GM21619 (cell line): ENCODE results near the gene MYH9.

Experiments used
- ATAC-seq: cut with Tn5 transposase; IDR thresholded peaks from one replicate; pipeline ENCODE4 v1.9.1; 2021; ENCODE audit not compliant: unreplicated experiment

Gene MYH9

DNA sequence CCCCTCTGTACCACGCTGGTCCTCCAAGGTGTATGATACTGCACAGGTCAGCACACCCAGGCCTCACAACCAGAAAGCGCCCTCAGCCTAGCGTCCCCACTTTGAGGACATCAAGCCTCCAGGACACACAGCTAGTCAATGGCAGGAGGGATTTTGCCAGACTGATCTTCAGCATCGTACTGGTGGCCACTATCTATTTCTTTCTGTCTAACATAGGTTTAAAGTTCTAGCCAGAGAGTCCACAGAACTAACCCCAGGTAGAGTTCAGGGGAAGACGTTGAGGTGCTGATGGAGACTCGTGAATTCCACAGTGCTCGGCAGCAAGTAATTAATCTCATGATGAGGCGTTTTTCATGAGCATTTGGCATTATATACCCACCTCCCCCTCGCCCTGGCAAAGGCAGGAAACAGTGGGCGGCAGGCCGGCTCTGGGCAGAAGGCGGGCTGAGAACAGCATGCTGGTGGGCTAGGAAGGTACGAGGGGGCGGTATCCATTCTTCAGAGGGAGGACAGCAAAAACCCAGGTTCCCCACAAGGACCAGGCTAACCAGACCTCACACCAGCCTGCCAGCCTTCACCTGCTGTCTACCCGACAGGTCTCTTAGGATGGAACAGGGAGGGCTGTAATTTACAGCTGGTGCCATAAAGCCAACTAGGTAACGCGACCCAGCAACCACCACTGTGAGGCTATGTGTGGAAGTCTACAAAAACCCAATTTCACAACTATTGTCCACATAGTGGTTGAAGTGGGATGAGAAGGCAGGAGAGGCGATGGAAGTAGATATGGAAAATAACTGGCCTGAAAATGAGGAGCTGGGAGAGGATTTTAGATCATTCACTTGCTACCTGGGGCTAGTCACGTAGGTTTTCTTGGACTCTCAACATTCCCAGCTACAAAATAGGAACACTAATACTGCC lies 18.5 kb downstream of the MYH9 start:
- no peak for ATAC-seq

GRCh38 chr22:36368359-36368983 lies 19.3 kb downstream of the MYH9 start:
- no peak for ATAC-seq

GRCh38 chr22:36367479-36367878 lies 20.3 kb downstream of the MYH9 start:
- no peak for ATAC-seq

DNA sequence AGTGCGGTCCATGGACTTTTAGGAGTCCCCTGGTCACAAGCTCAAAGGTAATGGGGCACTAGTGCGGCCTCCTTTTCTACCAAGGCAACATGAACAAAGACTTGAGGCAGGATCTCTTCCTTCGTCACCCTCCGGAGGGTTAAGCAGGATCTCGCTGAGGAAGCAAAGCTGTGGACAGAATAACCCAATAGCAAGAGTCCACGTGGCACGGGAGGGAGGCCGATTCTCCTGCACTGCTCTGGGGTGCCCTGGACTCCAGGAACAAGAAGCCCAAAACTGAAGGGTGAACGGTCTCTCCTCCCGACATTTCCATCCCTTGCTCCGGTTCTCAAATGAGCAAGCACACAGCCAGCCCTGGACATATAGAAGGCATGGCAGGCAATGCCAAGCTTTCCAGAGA lies 20.7 kb downstream of the MYH9 start:
- ATAC-seq: no peak

DNA sequence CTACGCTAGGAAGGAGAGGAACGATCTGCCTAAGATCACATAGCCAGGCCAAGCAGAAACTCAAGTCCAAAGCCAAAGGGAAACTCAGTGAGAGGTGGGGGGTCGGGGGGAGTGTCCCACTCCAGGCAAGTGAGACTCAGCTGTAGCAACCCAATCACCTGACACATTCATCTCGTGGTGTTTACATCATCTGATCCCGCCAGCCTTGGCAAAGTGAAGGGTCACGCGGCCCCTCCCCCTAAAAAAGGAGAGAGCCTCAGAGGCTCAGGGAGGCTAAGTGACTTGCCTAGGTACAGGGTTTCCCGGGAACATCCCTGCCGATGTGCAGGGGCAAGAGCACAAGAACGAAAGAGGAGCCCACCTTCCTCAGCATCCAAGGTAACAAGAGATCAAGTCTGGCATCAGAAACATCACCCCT lies 21.5 kb downstream of the MYH9 start:
- no peak for ATAC-seq

DNA sequence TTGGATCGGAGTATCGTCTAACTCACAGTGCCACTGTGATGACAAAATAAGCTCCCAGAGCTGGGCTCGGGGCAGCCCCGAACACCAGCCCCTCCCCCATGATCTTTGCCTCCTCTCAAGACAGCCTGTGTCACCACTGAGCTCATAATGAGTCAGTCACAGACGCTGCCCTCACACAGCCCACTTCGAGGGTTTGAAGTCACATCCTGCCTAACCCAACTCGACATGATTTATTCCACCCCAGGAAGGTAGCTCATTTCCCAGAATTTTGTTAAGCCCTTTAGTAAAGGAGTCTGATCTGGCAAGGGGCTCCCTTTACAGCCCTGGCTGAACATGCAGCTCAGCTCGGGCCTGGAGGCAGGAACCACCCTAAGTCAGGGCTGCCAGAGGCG lies 22.8 kb downstream of the MYH9 start:
- ATAC-seq: peak; percentile 63

DNA sequence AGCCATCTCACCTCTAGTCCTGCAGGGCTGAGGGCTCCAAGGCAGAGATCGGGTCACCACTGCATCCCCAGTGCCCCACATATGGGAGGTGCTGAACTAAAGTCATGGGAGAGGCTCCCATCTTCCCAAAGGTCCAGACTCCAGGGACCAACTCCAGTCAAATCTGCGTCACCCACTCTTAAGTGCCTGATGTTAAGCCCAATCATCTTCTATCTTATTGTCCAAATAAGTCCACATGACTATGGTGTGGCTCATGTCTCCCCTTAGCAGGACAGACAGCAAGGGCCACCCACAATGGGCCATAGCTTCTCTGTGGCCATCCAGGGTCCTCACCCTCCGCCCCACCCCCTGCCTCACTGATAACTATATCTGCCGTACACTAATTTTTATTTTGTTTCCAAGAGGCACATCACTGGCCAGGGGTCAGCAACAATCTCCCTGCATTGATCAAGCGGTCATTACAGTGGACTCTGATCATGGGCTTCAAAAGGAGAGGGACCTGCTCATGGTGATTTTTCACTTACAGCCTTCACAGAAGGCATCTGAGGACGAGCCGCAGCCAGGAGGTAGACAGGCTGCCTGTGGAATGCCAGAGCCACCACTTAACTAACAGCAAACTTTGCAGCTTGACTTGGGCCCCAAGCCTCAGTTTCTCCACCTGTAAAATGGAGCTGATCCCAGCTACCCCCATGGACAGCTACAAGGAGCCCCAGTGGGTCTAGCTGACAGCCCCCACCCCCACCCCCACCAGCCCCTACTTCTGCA lies 23.3 kb downstream of the MYH9 start:
- ATAC-seq: no peak

- ATAC-seq: no peak
Observed at GRCh38 chr22:36363349-36363981, 24.3 kb downstream of the MYH9 start.

- ATAC-seq: no peak
Observed at GRCh38 chr22:36362932-36363331, 24.8 kb downstream of the MYH9 start.

DNA sequence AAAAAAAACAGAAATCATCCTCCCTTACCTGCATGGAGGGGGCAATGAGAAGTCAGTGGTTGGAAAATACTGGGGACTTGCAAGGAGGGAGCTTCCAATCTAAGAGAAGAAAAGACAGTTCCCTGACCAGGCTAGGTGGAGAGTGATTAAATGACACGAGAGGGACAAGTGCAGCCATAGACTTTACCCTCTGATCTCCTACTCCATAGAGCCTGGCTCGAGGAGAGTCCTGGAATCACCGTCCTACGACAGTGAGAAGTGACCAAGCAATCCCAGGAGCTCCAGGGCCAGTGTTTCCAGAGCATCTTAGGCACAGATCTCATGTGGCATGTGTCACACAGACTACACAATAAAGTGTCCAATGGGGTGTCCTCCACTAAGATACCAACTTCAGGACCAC lies 25.7 kb downstream of the MYH9 start:
- no peak for ATAC-seq

DNA sequence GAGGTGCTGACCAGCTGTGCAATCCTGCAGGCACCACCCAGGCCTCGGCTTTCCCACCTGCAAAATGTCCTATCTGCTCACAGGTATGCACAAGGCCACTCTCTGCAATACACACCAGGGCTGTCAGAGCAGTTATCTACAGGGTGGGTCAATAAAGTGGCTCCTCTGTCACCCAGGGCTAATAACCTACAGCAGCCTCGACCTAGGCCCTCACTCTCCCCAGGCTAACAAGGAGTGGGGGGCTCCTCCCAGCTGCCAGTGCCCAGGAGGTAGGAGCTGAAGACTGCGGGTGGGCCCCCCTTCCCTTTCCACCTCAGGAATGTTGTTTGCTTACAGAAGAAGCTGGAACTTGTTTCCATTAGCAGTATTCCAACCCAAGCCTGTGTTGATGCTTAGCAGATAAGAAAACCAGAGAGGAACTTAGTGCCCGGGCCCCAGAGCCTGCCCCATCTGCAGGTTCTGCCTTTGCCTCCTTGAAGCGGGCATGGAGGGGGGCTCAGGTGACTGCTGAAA lies 26.8 kb downstream of the MYH9 start:
- ATAC-seq: no peak

- ATAC-seq: no peak
Observed at GRCh38 chr22:36360011-36360410, 27.8 kb downstream of the MYH9 start.

- ATAC-seq: peak; percentile 9
Observed at GRCh38 chr22:36359470-36359996, 28.2 kb downstream of the MYH9 start.

DNA sequence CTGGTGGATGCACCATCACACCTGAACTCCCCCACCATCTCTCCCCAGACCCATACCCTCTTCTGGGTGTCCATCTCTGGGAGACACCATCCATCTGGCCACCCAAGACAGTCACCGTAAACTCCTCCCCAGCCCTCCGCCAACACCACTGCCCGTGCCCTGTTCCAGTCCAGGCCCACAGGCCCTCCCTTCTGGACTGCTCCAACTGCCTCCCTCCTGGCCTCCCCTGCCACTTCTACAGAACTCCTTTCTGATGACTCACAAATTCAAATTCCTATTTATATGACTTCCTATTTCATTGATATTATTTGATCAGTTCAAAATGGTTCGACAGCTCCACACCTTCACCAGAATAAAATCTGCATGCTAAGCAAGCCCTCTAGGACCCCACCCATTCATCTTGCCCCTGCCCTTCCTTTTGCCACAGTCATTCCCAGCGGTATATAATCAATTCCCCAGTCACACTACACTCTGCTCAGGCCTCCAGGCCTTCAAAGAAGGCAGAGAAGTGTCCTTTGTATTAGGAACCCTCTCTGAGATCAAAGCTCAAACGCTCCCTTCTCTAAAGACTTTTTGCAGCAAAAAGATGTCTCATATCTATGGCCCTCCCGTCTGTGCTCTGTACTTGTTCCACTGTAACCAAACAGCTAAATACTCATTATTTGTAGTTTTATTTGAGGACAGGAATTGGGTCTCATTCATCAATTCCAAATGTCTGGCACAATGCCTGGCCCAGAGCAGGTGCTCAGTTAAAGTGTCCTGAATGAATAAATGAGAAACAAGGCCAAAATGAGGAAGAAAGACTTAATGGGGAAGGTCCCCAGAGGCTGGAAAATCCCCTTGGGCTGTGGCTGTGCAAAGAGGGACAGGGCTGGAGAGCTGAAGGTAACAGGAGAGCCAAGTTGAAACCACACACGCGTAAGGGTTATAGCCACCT lies 29.0 kb downstream of the MYH9 start:
- peak; percentile 56 for ATAC-seq

- ATAC-seq: no peak
Observed at GRCh38 chr22:36356708-36357624, 30.8 kb downstream of the MYH9 start.

DNA sequence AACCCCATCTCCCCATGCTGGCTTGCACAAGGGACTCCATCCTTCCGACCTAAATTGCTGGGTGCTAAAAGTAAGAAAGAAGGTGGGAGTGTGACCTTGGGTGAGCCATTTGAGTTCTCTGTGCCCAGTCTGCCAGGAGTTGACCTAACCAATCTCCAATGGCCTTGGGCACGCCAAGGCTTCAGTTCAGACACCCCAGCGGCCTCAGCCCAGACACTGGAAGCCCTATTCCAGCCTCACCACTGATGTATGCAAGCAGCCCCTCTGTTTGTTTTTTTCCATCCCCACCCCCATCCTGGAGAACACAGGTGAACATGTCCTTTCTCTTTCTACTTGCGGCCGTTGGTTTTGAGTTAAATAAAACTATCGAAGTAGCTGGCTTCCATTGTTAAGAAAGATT lies 31.9 kb downstream of the MYH9 start:
- ATAC-seq: no peak

- no peak for ATAC-seq
Observed at GRCh38 chr22:36355362-36355761, 32.4 kb downstream of the MYH9 start.

DNA sequence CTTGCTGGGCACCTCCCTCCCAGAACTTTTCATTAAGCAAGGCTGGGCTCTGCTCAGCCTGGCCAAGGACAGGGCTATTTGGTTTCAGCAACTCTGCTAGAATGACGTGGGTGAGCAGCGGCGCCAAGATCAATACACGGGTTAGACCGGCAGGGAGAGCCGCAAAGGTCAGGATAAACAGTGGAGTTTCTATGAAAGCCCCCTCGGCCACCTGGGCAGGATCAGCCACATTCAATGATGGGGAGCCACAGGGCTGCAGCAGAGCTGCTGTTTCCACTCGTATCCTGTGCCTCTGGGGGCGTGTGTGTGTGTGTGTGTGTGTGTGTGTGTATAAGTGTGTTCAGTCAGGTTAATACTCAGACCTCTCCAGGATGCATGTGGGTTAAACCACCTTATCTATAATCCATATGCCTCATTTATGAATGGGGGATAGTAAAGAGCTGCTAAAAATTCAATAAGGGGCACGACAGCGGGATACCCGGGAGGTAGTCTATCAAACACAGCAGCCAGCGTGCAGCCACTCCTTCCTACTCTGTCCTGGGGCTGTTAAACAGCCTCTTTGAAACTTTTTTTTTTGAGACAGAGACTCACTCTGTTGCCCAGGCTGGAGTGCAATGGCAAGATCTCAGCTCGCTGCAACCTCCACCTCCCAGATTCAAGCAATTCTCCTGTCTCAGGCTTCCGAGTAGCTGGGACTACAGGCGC lies 34.8 kb downstream of the MYH9 start:
- ATAC-seq: no peak
